ENCODE results near the gene OPHN1.

The OPHN1 gene

GRCh38 chrX:68433155-68433980 is at the start of gene OPHN1:
OPHN1 (minus strand) TSS chrX:68433495; CDS start chrX:68433020, 475 bp downstream.
- Histone ChIP-seq H3K27me3 (ENCODE audit: insufficient read depth, low read length) (no peaks in the 10 kb centered on the region), H3K4me3 (ENCODE audit: low read length) (peak within 1 kb of the TSS; percentile 74), H3K9me3 (ENCODE audit: low read length) (no peaks in the 10 kb centered on the region), H3K36me3 (ENCODE audit: insufficient read depth, low read length) (no peaks in the 10 kb centered on the region), H2AFZ (ENCODE audit: low read depth, low read length) (peak within 1 kb of the TSS; percentile 54), H3K4me1 (ENCODE audit: insufficient read depth, low read length) (peaks cover 6% of the 10 kb centered on the region)

- Histone ChIP-seq H3K27me3 (ENCODE audit: insufficient read depth, low read length) (no peaks in the 10 kb centered on the region), H3K4me1 (ENCODE audit: insufficient read depth, low read length) (no peaks in the 10 kb centered on the region), H2AFZ (ENCODE audit: low read depth, low read length) (no peak overlapping the region), H3K36me3 (ENCODE audit: insufficient read depth, low read length) (no peaks in the 10 kb centered on the region), H3K9me3 (ENCODE audit: low read length) (no peaks in the 10 kb centered on the region), H3K4me3 (ENCODE audit: low read length) (no peak overlapping the region)
Observed at GRCh38 chrX:68480969-68481368, 47.7 kb upstream of the OPHN1 start.

- Histone ChIP-seq H3K36me3 (ENCODE audit: insufficient read depth, low read length) (no peaks in the 10 kb centered on the region), H3K4me1 (ENCODE audit: insufficient read depth, low read length) (no peaks in the 10 kb centered on the region), H3K4me3 (ENCODE audit: low read length) (no peak overlapping the region), H3K9me3 (ENCODE audit: low read length) (no peaks in the 10 kb centered on the region), H2AFZ (ENCODE audit: low read depth, low read length) (no peak overlapping the region), H3K27me3 (ENCODE audit: insufficient read depth, low read length) (no peaks in the 10 kb centered on the region)
Observed at GRCh38 chrX:68464796-68465195, 31.5 kb upstream of the OPHN1 start.

- Histone ChIP-seq H3K4me3 (ENCODE audit: low read length) (no peak overlapping the region), H3K36me3 (ENCODE audit: insufficient read depth, low read length) (no peaks in the 10 kb centered on the region), H3K4me1 (ENCODE audit: insufficient read depth, low read length) (no peaks in the 10 kb centered on the region), H3K9me3 (ENCODE audit: low read length) (no peaks in the 10 kb centered on the region), H3K27me3 (ENCODE audit: insufficient read depth, low read length) (no peaks in the 10 kb centered on the region), H2AFZ (ENCODE audit: low read depth, low read length) (no peak overlapping the region)
Observed at GRCh38 chrX:68463880-68464279, 30.6 kb upstream of the OPHN1 start.

- Histone ChIP-seq H3K4me1 (ENCODE audit: insufficient read depth, low read length) (no peaks in the 10 kb centered on the region), H3K9me3 (ENCODE audit: low read length) (no peaks in the 10 kb centered on the region), H3K36me3 (ENCODE audit: insufficient read depth, low read length) (no peaks in the 10 kb centered on the region), H3K4me3 (ENCODE audit: low read length) (no peak overlapping the region), H2AFZ (ENCODE audit: low read depth, low read length) (no peak overlapping the region), H3K27me3 (ENCODE audit: insufficient read depth, low read length) (no peaks in the 10 kb centered on the region)
Observed at GRCh38 chrX:68462653-68463052, 29.4 kb upstream of the OPHN1 start.

GRCh38 chrX:68462197-68462596 is 28.9 kb upstream of the OPHN1 start:
- H3K4me1 ChIP-seq (ENCODE audit: insufficient read depth, low read length) = no peaks in the 10 kb centered on the region
- no peaks in the 10 kb centered on the region for H3K27me3 ChIP-seq (ENCODE audit: insufficient read depth, low read length)

GRCh38 chrX:68461576-68461975 is 28.3 kb upstream of the OPHN1 start:
- Histone ChIP-seq H3K36me3 (ENCODE audit: insufficient read depth, low read length) (no peaks in the 10 kb centered on the region), H2AFZ (ENCODE audit: low read depth, low read length) (no peak overlapping the region), H3K4me1 (ENCODE audit: insufficient read depth, low read length) (no peaks in the 10 kb centered on the region), H3K9me3 (ENCODE audit: low read length) (no peaks in the 10 kb centered on the region), H3K27me3 (ENCODE audit: insufficient read depth, low read length) (no peaks in the 10 kb centered on the region), H3K4me3 (ENCODE audit: low read length) (no peak overlapping the region)

More at GRCh38 chrX:68462197-68462596, 28.9 kb upstream of the OPHN1 start:
- no peak overlapping the region for H3K4me3 ChIP-seq (ENCODE audit: low read length)
- H3K9me3 ChIP-seq (ENCODE audit: low read length) = no peaks in the 10 kb centered on the region
- H2AFZ ChIP-seq (ENCODE audit: low read depth, low read length) = no peak overlapping the region
- H3K36me3 ChIP-seq (ENCODE audit: insufficient read depth, low read length) = no peaks in the 10 kb centered on the region

GRCh38 chrX:68461093-68461492 is 27.8 kb upstream of the OPHN1 start:
- H3K4me3 ChIP-seq (ENCODE audit: low read length) = no peak overlapping the region
- no peaks in the 10 kb centered on the region for H3K27me3 ChIP-seq (ENCODE audit: insufficient read depth, low read length)
- H3K9me3 ChIP-seq (ENCODE audit: low read length) = no peaks in the 10 kb centered on the region
- no peaks in the 10 kb centered on the region for H3K4me1 ChIP-seq (ENCODE audit: insufficient read depth, low read length)
- no peak overlapping the region for H2AFZ ChIP-seq (ENCODE audit: low read depth, low read length)
- H3K36me3 ChIP-seq (ENCODE audit: insufficient read depth, low read length) = no peaks in the 10 kb centered on the region

GRCh38 chrX:68455151-68455510 is 21.8 kb upstream of the OPHN1 start:
- H3K36me3 ChIP-seq (ENCODE audit: insufficient read depth, low read length) = no peaks in the 10 kb centered on the region
- no peak overlapping the region for H2AFZ ChIP-seq (ENCODE audit: low read depth, low read length)
- no peak overlapping the region for H3K4me3 ChIP-seq (ENCODE audit: low read length)
- no peaks in the 10 kb centered on the region for H3K27me3 ChIP-seq (ENCODE audit: insufficient read depth, low read length)
- H3K4me1 ChIP-seq (ENCODE audit: insufficient read depth, low read length) = no peaks in the 10 kb centered on the region
- H3K9me3 ChIP-seq (ENCODE audit: low read length) = no peaks in the 10 kb centered on the region

- no peak overlapping the region for H2AFZ ChIP-seq (ENCODE audit: low read depth, low read length)
- no peaks in the 10 kb centered on the region for H3K27me3 ChIP-seq (ENCODE audit: insufficient read depth, low read length)
- no peaks in the 10 kb centered on the region for H3K4me1 ChIP-seq (ENCODE audit: insufficient read depth, low read length)
- H3K4me3 ChIP-seq (ENCODE audit: low read length) = no peak overlapping the region
- no peaks in the 10 kb centered on the region for H3K9me3 ChIP-seq (ENCODE audit: low read length)
- no peaks in the 10 kb centered on the region for H3K36me3 ChIP-seq (ENCODE audit: insufficient read depth, low read length)
Observed at GRCh38 chrX:68454476-68455150, 21.3 kb upstream of the OPHN1 start.

GRCh38 chrX:68451720-68452119 is 18.4 kb upstream of the OPHN1 start:
- no peaks in the 10 kb centered on the region for H3K36me3 ChIP-seq (ENCODE audit: insufficient read depth, low read length)
- no peaks in the 10 kb centered on the region for H3K4me1 ChIP-seq (ENCODE audit: insufficient read depth, low read length)
- H2AFZ ChIP-seq (ENCODE audit: low read depth, low read length) = no peak overlapping the region
- H3K9me3 ChIP-seq (ENCODE audit: low read length) = no peaks in the 10 kb centered on the region
- no peak overlapping the region for H3K4me3 ChIP-seq (ENCODE audit: low read length)
- no peaks in the 10 kb centered on the region for H3K27me3 ChIP-seq (ENCODE audit: insufficient read depth, low read length)

- H3K9me3 ChIP-seq (ENCODE audit: low read length) = no peaks in the 10 kb centered on the region
- no peaks in the 10 kb centered on the region for H3K36me3 ChIP-seq (ENCODE audit: insufficient read depth, low read length)
- H3K4me1 ChIP-seq (ENCODE audit: insufficient read depth, low read length) = no peaks in the 10 kb centered on the region
- no peak overlapping the region for H3K4me3 ChIP-seq (ENCODE audit: low read length)
- peaks cover 3% of the 10 kb centered on the region for H3K27me3 ChIP-seq (ENCODE audit: insufficient read depth, low read length)
- H2AFZ ChIP-seq (ENCODE audit: low read depth, low read length) = no peak overlapping the region
Observed at GRCh38 chrX:68443155-68443868, 10.0 kb upstream of the OPHN1 start.

GRCh38 chrX:68440940-68441339 is 7.6 kb upstream of the OPHN1 start:
- Histone ChIP-seq H3K36me3 (ENCODE audit: insufficient read depth, low read length) (no peaks in the 10 kb centered on the region), H3K4me3 (ENCODE audit: low read length) (no peak overlapping the region), H3K27me3 (ENCODE audit: insufficient read depth, low read length) (peaks cover 3% of the 10 kb centered on the region), H3K9me3 (ENCODE audit: low read length) (no peaks in the 10 kb centered on the region), H2AFZ (ENCODE audit: low read depth, low read length) (no peak overlapping the region), H3K4me1 (ENCODE audit: insufficient read depth, low read length) (no peaks in the 10 kb centered on the region)
